H1 (cell line): ENCODE data around the gene WTIP. TPM values are rescaled to one million over a fixed set of nuclear protein-coding genes. Genes with fewer than 3 reads are reported as not detected.

ENCODE experiments used
- RXRA ChIP-seq: IDR thresholded peaks from 2 replicates; pipeline ENCODE4 v1.6.1; 2011; ENCODE audit warnings: low read depth, mild to moderate bottlenecking, low read length, moderate library complexity; ENCODE audit not compliant: insufficient read depth
- SAP30 ChIP-seq: fragments of 300-600 bp; sonication (generic); IDR thresholded peaks from 2 replicates; pipeline ENCODE4 v1.7.1; 2012; ENCODE audit warnings: low read length, moderate library complexity, mild to moderate bottlenecking, inconsistent platforms; ENCODE audit not compliant: insufficient read depth, insufficient replicate concordance
- SUZ12 ChIP-seq: fragments of 200-600 bp; sonication (generic); IDR thresholded peaks from 2 replicates; pipeline ENCODE4 v1.6.1; 2012; ENCODE audit warnings: mild to moderate bottlenecking, inconsistent platforms, low read length, moderate library complexity, mixed read lengths
- ZNF274 ChIP-seq: IDR thresholded peaks from 2 replicates; pipeline ENCODE4 v1.7.0; 2012; ENCODE audit warnings: low read length, borderline replicate concordance; ENCODE audit errors: extremely low read depth
- polyA plus RNA-seq, 7 experiments: library from polyadenylated mRNA; depleted of rRNA in 3 of 7; stranded (reverse) in 5 of 7; unstranded in 2 of 7; fragments of >200 nt in 5 of 7; fragments of 200-250 nt in 2 of 7; gene quantifications; 1 replicate in 5 of 7; 2 replicates in 1 of 7; 4 replicates in 1 of 7; pipeline versions ENCODE4 v1.2.1 to v1.2.3, GENCODE V29; 2011 to 2013; ENCODE audit warnings: missing spikeins in 2 of 7, mixed read lengths in 2 of 7
- total RNA-seq: library from RNA; stranded (reverse); fragmentation: NEBNext Ultra II Directional; extraction: Animal tissue kit (Norgen Biotek cat#: 25700); gene quantifications from 2 replicates; pipeline ENCODE4 v1.2.1, GENCODE V29; 2021

Gene WTIP
- total and polyA plus RNA-seq, 2 of the 8 experiments (the other 6 are each of a cell fraction or from before 2014, with no cell fraction given) = 8.7 to 15.4 TPM

DNA sequence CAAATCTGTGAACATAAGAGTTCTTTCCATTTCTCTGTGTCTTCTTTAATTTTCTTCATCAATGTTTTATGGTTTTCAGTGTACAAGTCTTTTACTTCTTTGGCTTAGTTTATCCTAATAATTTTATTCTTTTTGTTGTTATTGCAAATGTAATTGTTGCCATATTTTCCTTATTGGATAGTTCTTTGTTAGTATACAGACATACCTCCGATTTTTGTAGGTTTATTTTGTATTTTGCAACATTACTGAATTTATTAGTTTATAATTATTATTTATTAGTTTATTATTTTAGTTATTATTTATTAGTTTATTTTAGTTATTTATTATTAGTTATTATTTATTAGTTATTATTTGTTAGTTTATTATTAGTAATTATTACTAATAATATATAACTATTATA, 43.4 kb downstream of the WTIP start (continued):
- TF ChIP-seq SAP30 = no peak
- no peak for TF ChIP-seq RXRA
- TF ChIP-seq SUZ12 = no peak
- TF ChIP-seq ZNF274 = no peak
